ENCODE results near the gene MOV10. TPM values are rescaled to one million over a fixed set of nuclear protein-coding genes. Genes with fewer than 3 reads are reported as not detected.

The MOV10 gene
- total and polyA plus RNA-seq, 2 of the 13 experiments (the other 11 are each of a cell fraction or from before 2014, with no cell fraction given): 56.4 to 58.2 TPM

- TF ChIP-seq SP1 (IDR thresholded peaks at IDR 0.05) (no peak), SP1 (CRISPR knock-in tag; IDR thresholded peaks at IDR 0.05) (peak; percentile 26; the same call in 1 of the 2 replicates), ATF2 (CRISPR knock-in tag; IDR thresholded peaks at IDR 0.05) (peak; percentile 100), ZNF580 (CRISPR knock-in tag; IDR thresholded peaks at IDR 0.05; ENCODE audit: borderline replicate concordance, low read depth) (peak; percentile 55; the same call in 1 of the 2 replicates), GTF2F1 (IDR thresholded peaks at IDR 0.05; ENCODE audit: low read length) (no peak), TFE3 (CRISPR knock-in tag; IDR thresholded peaks at IDR 0.05) (0 out of 2 replicates have a peak, but pooled peaks have one; percentile 14), NCOA2 (CRISPR knock-in tag; IDR thresholded peaks at IDR 0.05) (0 out of 2 replicates have a peak, but pooled peaks have one; percentile 26), ZNF547 (CRISPR knock-in tag; IDR thresholded peaks at IDR 0.05) (0 out of 2 replicates have a peak, but pooled peaks have one; percentile 71), FOSL2 (CRISPR knock-in tag; IDR thresholded peaks at IDR 0.05) (peak; percentile 48; the same call in 1 of the 2 replicates), FOXO4 (CRISPR knock-in tag; conservative IDR thresholded peaks at IDR 0.05) (0 out of 2 replicates have a peak, but pooled peaks have one; percentile 24), TGIF2 (CRISPR knock-in tag; IDR thresholded peaks at IDR 0.05) (peak; percentile 29; the same call in 1 of the 2 replicates), RBAK (CRISPR knock-in tag; IDR thresholded peaks at IDR 0.05) (no peak), ZBTB44 (CRISPR knock-in tag; IDR thresholded peaks at IDR 0.05) (no peak), TFDP1 (CRISPR knock-in tag; IDR thresholded peaks at IDR 0.05; ENCODE audit: borderline replicate concordance) (no peak), NR2F6 (IDR thresholded peaks at IDR 0.05) (peak; percentile 38; the same call in 1 of the 2 replicates), NR2F6 (CRISPR knock-in tag; IDR thresholded peaks at IDR 0.05) (0 out of 2 replicates have a peak, but pooled peaks have one; percentile 32), NR2F1 (CRISPR knock-in tag; IDR thresholded peaks at IDR 0.05) (peak in 1 of 2 experiments; percentile 34; a peak in 1 of 4 replicates), ZFP36L2 (CRISPR knock-in tag; IDR thresholded peaks at IDR 0.05) (no peak), LCORL (IDR thresholded peaks at IDR 0.05) (peak; percentile 67; the same call in 1 of the 2 replicates), LCORL (CRISPR knock-in tag; IDR thresholded peaks at IDR 0.05) (peak; percentile 74), MYNN (CRISPR knock-in tag; IDR thresholded peaks at IDR 0.05; ENCODE audit: low read depth) (no peak)
Observed at GRCh38 chr1:112700290-112701226, 26.1 kb downstream of the MOV10 start (continued).
